Gastrocnemius medialis (tissue), 4 donors: ENCODE data around the gene KCNK4. TPM values are rescaled to one million over a fixed set of nuclear protein-coding genes. Genes with fewer than 3 reads are reported as not detected.
"Not testable (repeated sequence)": the region's sequence is repeated elsewhere in the genome, so short reads cannot be mapped to it uniquely, and the experiment has no call there.

Experiments
- ATAC-seq, 2 donors: fragments of 150-250 bp; one replicate each; pipeline ENCODE4 v1.9.1; 2016
- DNase-seq, 2 donors: peaks; one replicate each; pipeline ENCODE4 v3.0.0-alpha.2; 2019
- H3K27ac ChIP-seq, 4 donors: fragments of 200-600 bp; sonication (generic); 1 replicate in 1 of 4; 2 replicates in 3 of 4; pipeline ENCODE4 v1.5.1; 2016 to 2018; ENCODE audit warnings: mild to moderate bottlenecking in 2 of 4, moderate library complexity in 1 of 4
- H3K27me3 ChIP-seq, 3 donors: fragments of 200-600 bp; sonication (generic) in 2 of 3; 1 replicate in 1 of 3; 2 replicates in 2 of 3; pipeline versions ENCODE4 v1.5.1 to v1.6.0; 2016 to 2019; ENCODE audit warnings: mild to moderate bottlenecking in 1 of 3, moderate library complexity in 1 of 3
- H3K36me3 ChIP-seq, 2 donors: fragments of 200-600 bp; sonication (generic) in 1 of 2; one replicate each; pipeline ENCODE4 v1.5.1; 2017 to 2018
- H3K4me1 ChIP-seq, 2 donors: fragments of 200-600 bp; sonication (generic) in 1 of 2; one replicate each; pipeline ENCODE4 v1.5.1; 2016 to 2017; ENCODE audit warnings: mild to moderate bottlenecking in 2 of 2
- H3K4me3 ChIP-seq, 4 donors: fragments of 200-600 bp; sonication (generic) in 3 of 4; 1 replicate in 1 of 4; 2 replicates in 3 of 4; pipeline ENCODE4 v1.5.1; 2016 to 2019; ENCODE audit warnings: mild to moderate bottlenecking in 2 of 4
- H3K9me3 ChIP-seq, 3 donors: fragments of 200-600 bp; sonication (generic) in 2 of 3; 1 replicate in 1 of 3; 2 replicates in 2 of 3; pipeline ENCODE4 v1.5.1; 2016 to 2019
- CTCF ChIP-seq, 5 experiments: fragments of 450-650 bp in 3 of 5; fragments of 200-600 bp in 2 of 5; sonication (generic) in 2 of 5; IDR thresholded peaks in 4 of 5; conservative IDR thresholded peaks in 1 of 5; 1 replicate in 4 of 5; 2 replicates in 1 of 5; pipeline ENCODE4 v1.5.1; 2016 to 2019; ENCODE audit warnings: antibody characterized with exemption in 5 of 5, mild to moderate bottlenecking in 3 of 5, moderate library complexity in 3 of 5
- POLR2A ChIP-seq, 2 donors: fragments of 450-650 bp; IDR thresholded peaks; one replicate each; pipeline ENCODE4 v1.6.1; 2017; ENCODE audit warnings: antibody characterized with exemption in 2 of 2, mild to moderate bottlenecking in 2 of 2, moderate library complexity in 2 of 2
- in situ Hi-C, 4 donors: fragments of 200-750 bp; cut with MboI; loops; one replicate each; pipeline versions ENCODE4 v1.15.0 to v1.8.0; 2017; ENCODE audit warnings: low sequenced_read_pairs in 4 of 4
- intact Hi-C: fragments of 100-400 bp; cut with DNase I; formaldehyde crosslinking; loops from one replicate; pipeline ENCODE4 v1.15.1; 2023; ENCODE audit warnings: low total_unique reads
- total RNA-seq, 4 donors: library from RNA; depleted of rRNA; stranded (reverse); fragments of >200 nt; gene quantifications; one replicate each; pipeline versions ENCODE4 v1.1.0 to v1.2.3, GENCODE V29; 2016

The KCNK4 gene
- total RNA-seq, 4 donors from 2014 or later = not detected

- no peak for ATAC-seq
- intact Hi-C loops = loop anchor here (5.0 kb wide), 1 partner anchor 35 kb away; the partner anchor contains the start of gene CCDC88B
- Histone ChIP-seq H3K36me3 (peaks cover 0 to 8% of the 10 kb centered on the region in 2 donors), H3K9me3 (no peaks in the 10 kb centered on the region), H3K4me3 (peak overlapping the region; percentile 83 to 92 (median 87)), H3K27me3 (peaks cover 0 to 4% (median 2%) of the 10 kb centered on the region in 3 donors), H3K27ac (peak overlapping the region; percentile 88 to 97 (median 96)), H3K4me1 (peaks cover 14 to 20% of the 10 kb centered on the region in 2 donors)
- TF ChIP-seq POLR2A (IDR thresholded peaks at IDR 0.05) (no peak), CTCF (IDR thresholded peaks at IDR 0.05 in 4 of 5, conservative IDR thresholded peaks at IDR 0.05 in 1 of 5) (no peak)
- in situ Hi-C loops = no loop called here
- peak in 1 of 2 donors; percentile 65 for DNase-seq
Measured at GRCh38 chr11:64306876-64307622, 15.9 kb downstream of the KCNK4 start.

GRCh38 chr11:64307795-64308194 is 16.7 kb downstream of the KCNK4 start:
- H3K36me3 ChIP-seq, H3K4me3 ChIP-seq, H3K27me3 ChIP-seq, DNase-seq, H3K9me3 ChIP-seq, in situ Hi-C loops, ATAC-seq: not testable (repeated sequence)
- Histone ChIP-seq H3K27ac (peak overlapping the region in 1 of 4 donors; percentile 97), H3K4me1 (peaks cover 21 to 27% of the 10 kb centered on the region in 2 donors)
- intact Hi-C loops = loop anchor here (5.0 kb wide), 1 partner anchor 35 kb away; the partner anchor contains the start of gene CCDC88B

GRCh38 chr11:64312947-64313346 is 21.8 kb downstream of the KCNK4 start:
- peaks cover 0 to 32% of the 10 kb centered on the region in 2 donors for H3K36me3 ChIP-seq
- TF ChIP-seq POLR2A (IDR thresholded peaks at IDR 0.05) (no peak), CTCF (IDR thresholded peaks at IDR 0.05 in 4 of 5, conservative IDR thresholded peaks at IDR 0.05 in 1 of 5) (no peak)
- peaks cover 34 to 37% of the 10 kb centered on the region in 2 donors for H3K4me1 ChIP-seq
- in situ Hi-C loops (no loop called here), intact Hi-C loops (no loop called here)
- peak overlapping the region; percentile 71 to 85 (median 75) for H3K27ac ChIP-seq
- H3K27me3 ChIP-seq = no peaks in the 10 kb centered on the region
- ATAC-seq (no peak), DNase-seq (no peak)
- no peaks in the 10 kb centered on the region for H3K9me3 ChIP-seq
- no peak overlapping the region for H3K4me3 ChIP-seq

GRCh38 chr11:64313491-64314145 is 22.5 kb downstream of the KCNK4 start:
- H3K27me3 ChIP-seq = no peaks in the 10 kb centered on the region
- H3K36me3 ChIP-seq = peaks cover 0 to 27% of the 10 kb centered on the region in 2 donors
- peak overlapping the region; percentile 71 to 85 (median 75) for H3K27ac ChIP-seq
- no peaks in the 10 kb centered on the region for H3K9me3 ChIP-seq
- no peak for TF ChIP-seq POLR2A (IDR thresholded peaks at IDR 0.05)
- no peak for TF ChIP-seq CTCF (IDR thresholded peaks at IDR 0.05 in 4 of 5, conservative IDR thresholded peaks at IDR 0.05 in 1 of 5)
- peaks cover 34 to 41% of the 10 kb centered on the region in 2 donors for H3K4me1 ChIP-seq
- in situ Hi-C loops (no loop called here), intact Hi-C loops (no loop called here)
- ATAC-seq (no peak), DNase-seq (peak; percentile 39 to 79)
- peak overlapping the region in 2 of 4 donors; percentile 20 to 27 for H3K4me3 ChIP-seq
